IMR-90 (cell line): ENCODE measurements around the gene KLHL12. TPM values are rescaled to one million over a fixed set of nuclear protein-coding genes. Genes with fewer than 3 reads are reported as not detected.

Experiments
- ATAC-seq: fragments of 200-7000 bp; cut with Tn5 transposase; 2 replicates; pipeline ENCODE4 v1.9.1; 2020; ENCODE audit warnings: low read depth, mild to moderate bottlenecking, moderate library complexity
- BruUV-seq: library from RNA; stranded (reverse); fragments of 400-500 nt; replicated peaks from 2 replicates; lab custom pipeline; 2021; lab: Mats Ljungman, UMichigan
- CTCF ChIA-PET: fragments of 300-600 bp; formaldehyde crosslinking; extraction: SDS; loops from one replicate; lab custom pipeline; 2021; ENCODE audit warnings: antibody characterized with exemption; lab: Yijun Ruan, JAX
- POLR2A ChIA-PET: fragments of 300-600 bp; sonication (Branson Sonifier 250); formaldehyde crosslinking; loops from one replicate; lab custom pipeline; 2022; ENCODE audit warnings: antibody characterized with exemption; ENCODE audit not compliant: unreplicated experiment; lab: Charles Lee
- DNase-seq: peaks from one replicate; pipeline ENCODE4 v3.0.0; 2013
- H2AFZ ChIP-seq: replicated peaks from 2 replicates; pipeline ENCODE3; 2013; ENCODE audit warnings: low read length, mild to moderate bottlenecking; ENCODE audit not compliant: poor library complexity
- H2AK5ac ChIP-seq: 2 replicates; pipeline ENCODE4 v1.6.1; 2013; ENCODE audit warnings: low read depth, low read length, inconsistent platforms
- H2AK9ac ChIP-seq: replicated peaks from 2 replicates; pipeline ENCODE3; 2013; ENCODE audit warnings: mild to moderate bottlenecking, low read depth, low read length, moderate library complexity; ENCODE audit not compliant: poor library complexity
- H2BK120ac ChIP-seq: 2 replicates; pipeline ENCODE4 v1.6.1; 2013; ENCODE audit warnings: low read depth, low read length, inconsistent platforms
- H2BK15ac ChIP-seq: 3 replicates; pipeline ENCODE4 v1.6.1; 2013; ENCODE audit warnings: low read depth, low read length, inconsistent platforms
- H2BK20ac ChIP-seq: 2 replicates; pipeline ENCODE4 v1.6.1; 2013; ENCODE audit warnings: low read depth, mild to moderate bottlenecking, inconsistent platforms, low read length, moderate library complexity
- H2BK5ac ChIP-seq: 2 replicates; pipeline ENCODE4 v1.6.1; 2013; ENCODE audit warnings: mild to moderate bottlenecking, low read depth, low read length, inconsistent platforms; ENCODE audit not compliant: poor library complexity, severe bottlenecking
- H3K14ac ChIP-seq: replicated peaks from 2 replicates; pipeline ENCODE4 v1.6.1; 2013; ENCODE audit warnings: low read depth, low read length, inconsistent platforms
- H3K18ac ChIP-seq: 2 replicates; pipeline ENCODE4 v1.6.1; 2013; ENCODE audit warnings: low read depth, low read length, control low read depth
- H3K23ac ChIP-seq: 2 replicates; pipeline ENCODE4 v1.6.1; 2013; ENCODE audit warnings: low read depth, low read length, inconsistent platforms
- H3K27ac ChIP-seq: 2 replicates; pipeline ENCODE4 v1.5.1; 2013; ENCODE audit warnings: mild to moderate bottlenecking, control low read depth, low read length; ENCODE audit not compliant: insufficient read depth
- H3K27me3 ChIP-seq: 2 replicates; pipeline ENCODE4 v1.6.1; 2013; ENCODE audit warnings: low read length; ENCODE audit not compliant: control insufficient read depth, insufficient read depth
- H3K36me3 ChIP-seq: 2 replicates; pipeline ENCODE4 v1.6.1; 2013; ENCODE audit warnings: low read length, mixed read lengths; ENCODE audit not compliant: control insufficient read depth, insufficient read depth
- H3K4ac ChIP-seq: 2 replicates; pipeline ENCODE4 v1.6.1; 2013; ENCODE audit warnings: low read depth, low read length, inconsistent platforms
- H3K4me1 ChIP-seq: 2 replicates; pipeline ENCODE4 v1.6.1; 2013; ENCODE audit warnings: low read length, mixed read lengths; ENCODE audit not compliant: control insufficient read depth, insufficient read depth
- H3K4me2 ChIP-seq: 2 replicates; pipeline ENCODE4 v1.6.1; 2013; ENCODE audit warnings: low read depth, mild to moderate bottlenecking, control low read depth, low read length, moderate library complexity
- H3K4me3 ChIP-seq: 2 replicates; pipeline ENCODE4 v1.5.1; 2013; ENCODE audit warnings: low read depth, mild to moderate bottlenecking, control low read depth, low read length, moderate library complexity; ENCODE audit not compliant: insufficient read depth
- H3K56ac ChIP-seq: 2 replicates; pipeline ENCODE4 v1.6.1; 2013; ENCODE audit warnings: low read length, inconsistent platforms; ENCODE audit not compliant: insufficient read depth; ENCODE audit errors: extremely low read depth
- H3K79me1 ChIP-seq, 2 experiments: 2 replicates each; pipeline ENCODE4 v1.6.1; 2013; ENCODE audit warnings: low read length in 2 of 2, inconsistent platforms in 1 of 2, low read depth in 1 of 2
- H3K9ac ChIP-seq: 2 replicates; pipeline ENCODE4 v1.6.1; 2013; ENCODE audit warnings: low read depth, low read length, control low read depth
- H3K9me1 ChIP-seq: 2 replicates; pipeline ENCODE4 v1.6.1; 2013; ENCODE audit warnings: low read length, inconsistent platforms; ENCODE audit not compliant: insufficient read depth
- H3K9me3 ChIP-seq: 2 replicates; pipeline ENCODE4 v1.6.1; 2013; ENCODE audit warnings: low read length; ENCODE audit not compliant: control insufficient read depth, insufficient read depth
- H4K20me1 ChIP-seq: 2 replicates; pipeline ENCODE4 v1.6.1; 2013; ENCODE audit warnings: low read length, inconsistent platforms; ENCODE audit not compliant: insufficient read depth
- H4K5ac ChIP-seq: 2 replicates; pipeline ENCODE4 v1.6.1; 2013; ENCODE audit warnings: mild to moderate bottlenecking, low read depth, low read length, control low read depth
- H4K8ac ChIP-seq, 2 experiments: 2 replicates each; pipeline ENCODE4 v1.6.1; 2013; ENCODE audit warnings: low read depth in 2 of 2, low read length in 2 of 2, control low read depth in 1 of 2, inconsistent platforms in 1 of 2
- H4K91ac ChIP-seq: 2 replicates; pipeline ENCODE4 v1.6.1; 2013; ENCODE audit warnings: low read depth, low read length, inconsistent platforms; ENCODE audit not compliant: insufficient read depth
- BHLHE40 ChIP-seq: fragments of 150-350 bp; IDR thresholded peaks from 2 replicates; pipeline ENCODE4 v1.6.1; 2016; ENCODE audit warnings: mild to moderate bottlenecking, low read depth, low read length
- CTCF ChIP-seq: conservative IDR thresholded peaks from 2 replicates; pipeline ENCODE4 v1.5.1; 2012; ENCODE audit warnings: mild to moderate bottlenecking, low read depth, low read length, improper control_type of control experiment
- FOS ChIP-seq: fragments of 150-350 bp; IDR thresholded peaks from 2 replicates; pipeline ENCODE4 v1.6.1; 2016; ENCODE audit warnings: low read depth, low read length
- MAFK ChIP-seq: IDR thresholded peaks from 2 replicates; pipeline ENCODE4 v1.6.1; 2012; ENCODE audit warnings: low read depth, low read length, improper control_type of control experiment
- MAZ ChIP-seq: IDR thresholded peaks from 2 replicates; pipeline ENCODE4 v1.6.1; 2012; ENCODE audit warnings: low read depth, mild to moderate bottlenecking, low read length, improper control_type of control experiment, moderate library complexity, borderline replicate concordance
- MXI1 ChIP-seq: IDR thresholded peaks from 2 replicates; pipeline ENCODE4 v1.6.1; 2012; ENCODE audit warnings: low read depth, mild to moderate bottlenecking, low read length, moderate library complexity, borderline replicate concordance
- NFE2L2 ChIP-seq: fragments of 150-350 bp; IDR thresholded peaks from 2 replicates; pipeline ENCODE4 v1.6.1; 2016; ENCODE audit warnings: low read depth, mild to moderate bottlenecking, low read length
- POLR2A ChIP-seq: IDR thresholded peaks from 2 replicates; pipeline ENCODE4 v1.6.1; 2012; ENCODE audit warnings: mild to moderate bottlenecking, low read depth, low read length
- RAD21 ChIP-seq: IDR thresholded peaks from 2 replicates; pipeline ENCODE4 v1.6.1; 2012; ENCODE audit warnings: low read length, improper control_type of control experiment
- RCOR1 ChIP-seq: IDR thresholded peaks from 2 replicates; pipeline ENCODE4 v1.6.1; 2012; ENCODE audit warnings: mild to moderate bottlenecking, low read length, improper control_type of control experiment; ENCODE audit not compliant: insufficient replicate concordance
- RFX5 ChIP-seq: IDR thresholded peaks from 2 replicates; pipeline ENCODE4 v1.8.0; 2012; ENCODE audit warnings: low read depth, mild to moderate bottlenecking, low read length, moderate library complexity
- SMC3 ChIP-seq: fragments of 150-350 bp; IDR thresholded peaks from 2 replicates; pipeline ENCODE4 v1.6.1; 2016; ENCODE audit warnings: low read depth, mild to moderate bottlenecking, antibody characterized with exemption, low read length, moderate library complexity
- USF2 ChIP-seq: fragments of 150-350 bp; IDR thresholded peaks from 2 replicates; pipeline ENCODE4 v1.6.1; 2017; ENCODE audit warnings: mild to moderate bottlenecking, antibody characterized with exemption, low read length, low read depth
- WGBS, 2 experiments: methylation state at CpG; one replicate each; pipeline versions ENCODE4 v1.1.5 to v1.1.7; 2013; ENCODE audit warnings: missing lambda C conversion rate in 2 of 2; ENCODE audit not compliant: insufficient read length in 1 of 2; ENCODE audit errors: extremely low coverage in 2 of 2; 5-methylcytosine and 5-hydroxymethylcytosine counted together
- dilution Hi-C: fragments of 300-500 bp; cut with HindIII; formaldehyde crosslinking; loops from one replicate; pipeline ENCODE4 v1.14.3; 2018; ENCODE audit warnings: low sequenced_read_pairs; ENCODE audit not compliant: unreplicated experiment
- in situ Hi-C: fragments of 300-500 bp; cut with MboI; formaldehyde crosslinking; loops from 3 replicates; pipeline ENCODE4 v1.14.3; 2019; ENCODE audit warnings: low sequenced_read_pairs, inconsistent platforms, mixed read lengths
- intact Hi-C: fragments of 100-400 bp; cut with micrococcal nuclease; formaldehyde crosslinking; loops from 2 replicates; pipeline ENCODE4 v1.10.0; 2022
- polyA plus RNA-seq, 3 experiments: library from polyadenylated mRNA; depleted of rRNA; stranded (reverse); fragments of >200 nt; gene quantifications; 2 replicates each; pipeline ENCODE4 v1.2.3, GENCODE V29; 2012; ENCODE audit warnings: low replicate concordance in 1 of 3
- total RNA-seq: library from RNA; depleted of rRNA; stranded (reverse); fragments of >200 nt; gene quantifications from 2 replicates; pipeline ENCODE4 v1.2.3, GENCODE V29; 2012

Gene KLHL12
- total and polyA plus RNA-seq, 2 of the 4 experiments (the other 2 are of a cell fraction) = 17.2 to 38.4 TPM

- Histone ChIP-seq H2BK20ac (no peak overlapping the region), H4K5ac (no peak overlapping the region), H3K9me3 (no peaks in the 10 kb centered on the region), H3K23ac (0 out of 2 replicates have a peak overlapping the region, but pooled peaks have one; percentile 2), H3K4me2 (peak overlapping the region; percentile 89), H3K4me3 (peak overlapping the region; percentile 96), H3K4ac (peak overlapping the region; percentile 26; the same call in 1 of the 2 replicates), H3K9me1 (peaks cover 17% of the 10 kb centered on the region), H2AFZ (peak overlapping the region; percentile 91), H3K36me3 (peaks cover 8% of the 10 kb centered on the region), H2BK5ac (peak overlapping the region; percentile 12), H2AK5ac (peak overlapping the region; percentile 73; the same call in 1 of the 2 replicates), H3K27me3 (no peaks in the 10 kb centered on the region), H3K79me1 (peaks cover 12 to 21% of the 10 kb centered on the region in 2 experiments), H2AK9ac (peak overlapping the region; percentile 21), H2BK15ac (no peak overlapping the region), H3K27ac (peak overlapping the region; percentile 22; the same call in 1 of the 2 replicates), H3K4me1 (peaks cover 9% of the 10 kb centered on the region), H4K91ac (no peak overlapping the region), H3K56ac (peak overlapping the region; percentile 5; the same call in 1 of the 2 replicates), H4K20me1 (no peaks in the 10 kb centered on the region), H3K9ac (peak overlapping the region; percentile 66), H4K8ac (peak overlapping the region in 1 of 2 experiments; percentile 84; a peak in 1 of 4 replicates), H3K18ac (no peak overlapping the region; the same call in 1 of the 2 replicates), H3K14ac (0 out of 2 replicates have a peak overlapping the region, but pooled peaks have one; percentile 20), H2BK120ac (no peak overlapping the region)
- ATAC-seq (peak; percentile 61; the same call in 1 of the 2 replicates), DNase-seq (no peak)
- TF ChIP-seq FOS (no peak), RFX5 (no peak), SMC3 (no peak), MAZ (no peak), MAFK (no peak), POLR2A (no peak), NFE2L2 (no peak), RCOR1 (no peak), BHLHE40 (no peak), RAD21 (no peak), USF2 (no peak), CTCF (no peak), MXI1 (no peak)
- ChIA-PET CTCF (no interaction called here), POLR2A (no interaction called here)
- in situ Hi-C loops (no loop called here), dilution Hi-C loops (no loop called here), intact Hi-C loops (no loop called here)
- WGBS, 2 experiments = 69% methylated on average over 3 of the region's 18 CpGs; no CpG with 5 or more reads in 1 of the 2 experiments
- no TSS peak for BruUV-seq
Measured at GRCh38 chr1:202966006-202966898, 39.2 kb upstream of the KLHL12 start.
